Measurements from ENCODE around the gene USP25.

Gene USP25

GRCh38 chr21:15688016-15688415 is 41.8 kb upstream of the USP25 start:
- TF ChIP-seq, protein P1, sequence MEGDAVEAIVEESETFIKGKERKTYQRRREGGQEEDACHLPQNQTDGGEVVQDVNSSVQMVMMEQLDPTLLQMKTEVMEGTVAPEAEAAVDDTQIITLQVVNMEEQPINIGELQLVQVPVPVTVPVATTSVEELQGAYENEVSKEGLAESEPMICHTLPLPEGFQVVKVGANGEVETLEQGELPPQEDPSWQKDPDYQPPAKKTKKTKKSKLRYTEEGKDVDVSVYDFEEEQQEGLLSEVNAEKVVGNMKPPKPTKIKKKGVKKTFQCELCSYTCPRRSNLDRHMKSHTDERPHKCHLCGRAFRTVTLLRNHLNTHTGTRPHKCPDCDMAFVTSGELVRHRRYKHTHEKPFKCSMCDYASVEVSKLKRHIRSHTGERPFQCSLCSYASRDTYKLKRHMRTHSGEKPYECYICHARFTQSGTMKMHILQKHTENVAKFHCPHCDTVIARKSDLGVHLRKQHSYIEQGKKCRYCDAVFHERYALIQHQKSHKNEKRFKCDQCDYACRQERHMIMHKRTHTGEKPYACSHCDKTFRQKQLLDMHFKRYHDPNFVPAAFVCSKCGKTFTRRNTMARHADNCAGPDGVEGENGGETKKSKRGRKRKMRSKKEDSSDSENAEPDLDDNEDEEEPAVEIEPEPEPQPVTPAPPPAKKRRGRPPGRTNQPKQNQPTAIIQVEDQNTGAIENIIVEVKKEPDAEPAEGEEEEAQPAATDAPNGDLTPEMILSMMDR (IDR thresholded peaks at IDR 0.05; ENCODE audit: control extremely low read depth, extremely low read depth, low read depth, missing control alignments) = no peak
- ChIA-PET POLR2A (no interaction called here), CTCF (interaction anchor here (2.5 kb wide), 1 partner anchor 25 kb away, joined by 5 read pairs; no protein-coding TSS in a partner anchor)
- no peak for DNase-seq (ENCODE audit: extremely low spot score)

- TF ChIP-seq, protein P1 (IDR thresholded peaks at IDR 0.05; ENCODE audit: control extremely low read depth, extremely low read depth, low read depth, missing control alignments) = no peak
- CTCF ChIA-PET = no interaction called here
- POLR2A ChIA-PET = no interaction called here
- no peak for DNase-seq (ENCODE audit: extremely low spot score)
Observed at GRCh38 chr21:15688809-15689208, 41.0 kb upstream of the USP25 start.

DNA sequence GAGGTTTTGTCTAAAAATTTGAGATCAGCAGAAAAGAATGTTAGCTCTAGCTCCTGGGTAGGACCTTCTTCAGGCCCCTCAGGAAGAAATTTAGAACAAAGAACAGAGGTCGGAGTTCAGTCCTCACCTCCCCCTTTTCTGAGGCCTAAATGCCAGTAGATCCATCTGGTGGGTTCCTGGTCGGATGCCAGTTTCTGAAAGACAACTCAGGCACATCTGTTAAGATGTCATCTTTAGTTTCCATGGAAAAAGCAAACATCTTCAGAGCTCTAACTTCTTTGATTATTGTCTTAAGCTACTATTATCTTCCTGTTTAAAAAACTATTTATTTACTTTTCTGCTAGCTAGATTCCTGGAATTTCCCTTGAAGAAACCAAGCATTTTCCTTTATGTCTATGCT is 37.1 kb upstream of the USP25 start:
- DNase-seq (ENCODE audit: extremely low spot score) = no peak
- ChIA-PET POLR2A (no interaction called here), CTCF (interaction anchor here (1.0 kb wide), 1 partner anchor 20 kb away, joined by 3 read pairs; no protein-coding TSS in a partner anchor)
- TF ChIP-seq, protein P1 (IDR thresholded peaks at IDR 0.05; ENCODE audit: control extremely low read depth, extremely low read depth, low read depth, missing control alignments) = no peak

GRCh38 chr21:15695241-15695640 is 34.5 kb upstream of the USP25 start:
- POLR2A ChIA-PET = no interaction called here
- CTCF ChIA-PET = no interaction called here

GRCh38 chr21:15701830-15702229 is 28.0 kb upstream of the USP25 start:
- TF ChIP-seq, protein P1 (IDR thresholded peaks at IDR 0.05; ENCODE audit: control extremely low read depth, extremely low read depth, low read depth, missing control alignments) = no peak
- CTCF ChIA-PET = interaction anchor here (1.0 kb wide), 1 partner anchor 17 kb away, joined by 3 read pairs; no protein-coding TSS in a partner anchor
- no peak for DNase-seq (ENCODE audit: extremely low spot score)
- POLR2A ChIA-PET = no interaction called here

More at GRCh38 chr21:15695241-15695640, 34.5 kb upstream of the USP25 start:
- DNase-seq (ENCODE audit: extremely low spot score) = no peak
- TF ChIP-seq, protein P1 (IDR thresholded peaks at IDR 0.05; ENCODE audit: control extremely low read depth, extremely low read depth, low read depth, missing control alignments) = no peak

GRCh38 chr21:15703932-15704331 is 25.9 kb upstream of the USP25 start:
- ChIA-PET POLR2A (no interaction called here), CTCF (no interaction called here)
- TF ChIP-seq, protein P1 (IDR thresholded peaks at IDR 0.05; ENCODE audit: control extremely low read depth, extremely low read depth, low read depth, missing control alignments) = no peak
- no peak for DNase-seq (ENCODE audit: extremely low spot score)

GRCh38 chr21:15706696-15707095 is 23.1 kb upstream of the USP25 start:
- ChIA-PET CTCF (no interaction called here), POLR2A (no interaction called here)
- TF ChIP-seq, protein P1 (IDR thresholded peaks at IDR 0.05; ENCODE audit: control extremely low read depth, extremely low read depth, low read depth, missing control alignments) = no peak
- no peak for DNase-seq (ENCODE audit: extremely low spot score)
